ENCODE results near the gene NPPA.

NPPA gene

GRCh38 chr1:11858613-11858967 lies 11.0 kb upstream of the NPPA start, which contains the start of gene NPPB:
Gene NPPB, minus strand, starts transcription at chr1:11858945. Its CDS starts 112 bp downstream, at chr1:11858833.
- Histone ChIP-seq H3K79me2 (ENCODE audit: insufficient read depth, low read depth) (no peaks in the 10 kb centered on the region), H3K4me2 (no peak within 1 kb of the TSS), H3K4me3 (IDR thresholded peaks at IDR 0.05; ENCODE audit: insufficient read depth, low read depth, low read length) (no peak within 1 kb of the TSS), H2AFZ (ENCODE audit: low read depth) (no peak within 1 kb of the TSS), H3K27me3 (ENCODE audit: insufficient read depth, low read depth) (peaks cover 89% of the 10 kb centered on the region), H3K4me1 (ENCODE audit: low read depth, poor library complexity, severe bottlenecking) (no peaks in the 10 kb centered on the region), H3K36me3 (ENCODE audit: insufficient read depth) (no peaks in the 10 kb centered on the region), H4K20me1 (ENCODE audit: insufficient read depth) (no peaks in the 10 kb centered on the region), H3K27ac (no peak within 1 kb of the TSS), H3K9ac (no peak within 1 kb of the TSS)
- TF ChIP-seq, protein P1, sequence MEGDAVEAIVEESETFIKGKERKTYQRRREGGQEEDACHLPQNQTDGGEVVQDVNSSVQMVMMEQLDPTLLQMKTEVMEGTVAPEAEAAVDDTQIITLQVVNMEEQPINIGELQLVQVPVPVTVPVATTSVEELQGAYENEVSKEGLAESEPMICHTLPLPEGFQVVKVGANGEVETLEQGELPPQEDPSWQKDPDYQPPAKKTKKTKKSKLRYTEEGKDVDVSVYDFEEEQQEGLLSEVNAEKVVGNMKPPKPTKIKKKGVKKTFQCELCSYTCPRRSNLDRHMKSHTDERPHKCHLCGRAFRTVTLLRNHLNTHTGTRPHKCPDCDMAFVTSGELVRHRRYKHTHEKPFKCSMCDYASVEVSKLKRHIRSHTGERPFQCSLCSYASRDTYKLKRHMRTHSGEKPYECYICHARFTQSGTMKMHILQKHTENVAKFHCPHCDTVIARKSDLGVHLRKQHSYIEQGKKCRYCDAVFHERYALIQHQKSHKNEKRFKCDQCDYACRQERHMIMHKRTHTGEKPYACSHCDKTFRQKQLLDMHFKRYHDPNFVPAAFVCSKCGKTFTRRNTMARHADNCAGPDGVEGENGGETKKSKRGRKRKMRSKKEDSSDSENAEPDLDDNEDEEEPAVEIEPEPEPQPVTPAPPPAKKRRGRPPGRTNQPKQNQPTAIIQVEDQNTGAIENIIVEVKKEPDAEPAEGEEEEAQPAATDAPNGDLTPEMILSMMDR (conservative IDR thresholded peaks at IDR 0.05; ENCODE audit: low read depth, low read length), result no peak

DNA sequence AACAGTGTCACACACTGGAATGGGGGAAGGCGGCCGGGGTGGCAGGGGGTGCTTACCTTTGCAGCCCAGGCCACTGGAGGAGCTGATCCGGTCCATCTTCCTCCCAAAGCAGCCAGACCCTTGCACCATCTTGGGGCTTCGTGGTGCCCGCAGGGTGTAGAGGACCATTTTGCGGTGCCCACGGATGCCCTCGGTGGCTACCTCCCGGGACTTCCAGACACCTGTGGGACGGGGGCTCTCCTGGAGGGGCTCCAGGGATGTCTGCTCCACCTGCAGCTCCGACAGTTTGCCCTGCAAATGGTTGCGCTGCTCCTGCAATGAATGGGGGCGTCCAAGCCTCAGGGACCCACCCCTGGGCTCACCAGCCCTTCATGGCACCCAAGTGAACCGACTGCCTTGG lies 10.6 kb upstream of the NPPA start:
- H3K4me2 ChIP-seq, result no peak overlapping the region
- H3K27ac ChIP-seq, result no peak overlapping the region
- no peak overlapping the region for H3K9ac ChIP-seq
- no peak overlapping the region for H2AFZ ChIP-seq (ENCODE audit: low read depth)
- H3K79me2 ChIP-seq (ENCODE audit: insufficient read depth, low read depth), result no peaks in the 10 kb centered on the region
- H3K4me3 ChIP-seq (IDR thresholded peaks at IDR 0.05; ENCODE audit: insufficient read depth, low read depth, low read length), result no peak overlapping the region
- H4K20me1 ChIP-seq (ENCODE audit: insufficient read depth), result no peaks in the 10 kb centered on the region
- peaks cover 89% of the 10 kb centered on the region for H3K27me3 ChIP-seq (ENCODE audit: insufficient read depth, low read depth)
- TF ChIP-seq, protein P1 (conservative IDR thresholded peaks at IDR 0.05; ENCODE audit: low read depth, low read length), result no peak
- H3K36me3 ChIP-seq (ENCODE audit: insufficient read depth), result no peaks in the 10 kb centered on the region
- no peaks in the 10 kb centered on the region for H3K4me1 ChIP-seq (ENCODE audit: low read depth, poor library complexity, severe bottlenecking)

GRCh38 chr1:11857164-11857851 lies 9.7 kb upstream of the NPPA start:
- H3K4me3 ChIP-seq (IDR thresholded peaks at IDR 0.05; ENCODE audit: insufficient read depth, low read depth, low read length), result no peak overlapping the region
- H3K27me3 ChIP-seq (ENCODE audit: insufficient read depth, low read depth), result peaks cover 89% of the 10 kb centered on the region
- no peaks in the 10 kb centered on the region for H3K79me2 ChIP-seq (ENCODE audit: insufficient read depth, low read depth)
- H3K9ac ChIP-seq, result no peak overlapping the region
- no peaks in the 10 kb centered on the region for H3K4me1 ChIP-seq (ENCODE audit: low read depth, poor library complexity, severe bottlenecking)
- no peaks in the 10 kb centered on the region for H3K36me3 ChIP-seq (ENCODE audit: insufficient read depth)
- H3K27ac ChIP-seq, result no peak overlapping the region
- TF ChIP-seq, protein P1 (conservative IDR thresholded peaks at IDR 0.05; ENCODE audit: low read depth, low read length), result no peak
- H4K20me1 ChIP-seq (ENCODE audit: insufficient read depth), result no peaks in the 10 kb centered on the region
- H2AFZ ChIP-seq (ENCODE audit: low read depth), result no peak overlapping the region
- H3K4me2 ChIP-seq, result no peak overlapping the region

DNA sequence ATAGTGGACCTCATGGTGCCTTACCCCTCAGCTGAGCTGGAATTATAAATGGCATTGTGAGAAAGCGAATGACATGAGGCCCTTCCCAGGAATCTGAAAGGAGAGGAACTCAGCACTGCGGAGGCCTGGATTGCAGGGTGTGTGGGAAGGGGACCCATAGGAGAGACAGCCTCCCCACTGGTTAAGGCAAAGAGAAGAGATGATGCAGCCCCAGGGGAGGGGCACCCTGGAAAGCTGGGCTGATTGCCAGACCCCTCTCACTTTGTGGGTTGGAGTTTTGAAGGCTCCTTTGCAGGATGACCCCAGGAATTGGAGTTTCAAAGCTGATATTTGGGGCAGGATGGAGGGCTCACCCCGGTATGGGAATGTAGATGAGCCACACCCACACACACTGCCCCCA lies 9.1 kb upstream of the NPPA start:
- H3K4me2 ChIP-seq, result no peak overlapping the region
- H3K36me3 ChIP-seq (ENCODE audit: insufficient read depth), result no peaks in the 10 kb centered on the region
- H3K27ac ChIP-seq, result no peak overlapping the region
- no peak overlapping the region for H3K4me3 ChIP-seq (IDR thresholded peaks at IDR 0.05; ENCODE audit: insufficient read depth, low read depth, low read length)
- no peak overlapping the region for H3K9ac ChIP-seq
- peaks cover 89% of the 10 kb centered on the region for H3K27me3 ChIP-seq (ENCODE audit: insufficient read depth, low read depth)
- no peaks in the 10 kb centered on the region for H3K4me1 ChIP-seq (ENCODE audit: low read depth, poor library complexity, severe bottlenecking)
- H2AFZ ChIP-seq (ENCODE audit: low read depth), result no peak overlapping the region
- TF ChIP-seq, protein P1 (conservative IDR thresholded peaks at IDR 0.05; ENCODE audit: low read depth, low read length), result no peak
- no peaks in the 10 kb centered on the region for H3K79me2 ChIP-seq (ENCODE audit: insufficient read depth, low read depth)
- no peaks in the 10 kb centered on the region for H4K20me1 ChIP-seq (ENCODE audit: insufficient read depth)

Data from KMS-11 (cell line).